HAP-1 (cell line): ENCODE measurements around the gene DSTN.

Experiments used
- DNase-seq, 2 experiments: peaks; one replicate each; pipeline ENCODE4 v3.0.0-alpha.2; 2016 to 2020; ENCODE audit warnings: low spot score in 2 of 2
- H3K27me3 ChIP-seq: fragments of 250-450 bp; sonication (Bioruptor Pico); 2 replicates; pipeline ENCODE4 v1.5.1; 2020; ENCODE audit warnings: low read depth, mild to moderate bottlenecking, moderate library complexity
- H3K36me3 ChIP-seq: fragments of 250-450 bp; sonication (Bioruptor Pico); replicated peaks from 2 replicates; pipeline ENCODE4 v1.5.1; 2020; ENCODE audit warnings: mild to moderate bottlenecking
- H3K4me1 ChIP-seq: fragments of 250-450 bp; sonication (Bioruptor Pico); 2 replicates; pipeline ENCODE4 v1.5.1; 2020; ENCODE audit warnings: mild to moderate bottlenecking
- H3K4me3 ChIP-seq: fragments of 250-450 bp; sonication (Bioruptor Pico); 2 replicates; pipeline ENCODE4 v1.5.1; 2020; ENCODE audit warnings: mild to moderate bottlenecking, moderate library complexity
- H3K9me3 ChIP-seq: fragments of 250-450 bp; sonication (Bioruptor Pico); 2 replicates; pipeline ENCODE4 v1.5.1; 2020; ENCODE audit warnings: mild to moderate bottlenecking, moderate library complexity
- in situ Hi-C: fragments of 300-500 bp; cut with MboI; formaldehyde crosslinking; loops from 3 replicates; pipeline ENCODE4 v1.14.3; 2020; ENCODE audit warnings: low sequenced_read_pairs, inconsistent platforms, mixed read lengths

Gene DSTN

DNA sequence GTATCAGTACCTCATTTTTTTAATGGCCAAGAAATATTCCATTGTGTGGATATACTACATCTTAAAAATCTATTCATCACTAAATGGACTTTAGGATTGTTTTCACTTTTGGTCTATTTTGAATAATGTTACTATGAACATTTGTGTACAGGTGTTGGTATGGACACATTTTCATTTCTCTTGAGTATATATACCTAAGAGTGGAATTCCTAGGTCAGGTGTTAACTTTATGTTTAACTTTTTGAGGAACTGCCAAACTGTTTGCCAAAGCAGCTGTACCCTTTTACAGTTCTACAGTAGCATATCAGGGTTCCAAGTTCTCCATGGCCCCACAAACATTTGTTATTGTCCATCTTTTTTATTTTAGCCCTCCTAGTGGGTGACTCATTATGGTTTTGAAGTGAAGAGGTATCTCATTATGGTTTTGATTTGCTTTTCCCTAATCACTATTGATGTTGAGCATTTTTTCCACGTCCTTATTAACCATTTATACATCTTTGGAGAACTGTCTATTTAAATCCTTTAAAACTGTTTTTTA lies 28.2 kb downstream of the DSTN start:
- DNase-seq: no peak
- H3K4me1 ChIP-seq: peaks cover 22% of the 10 kb centered on the region
- H3K36me3 ChIP-seq: no peaks in the 10 kb centered on the region
- H3K9me3 ChIP-seq: no peaks in the 10 kb centered on the region
- H3K4me3 ChIP-seq: no peak overlapping the region
- in situ Hi-C loops: no loop called here
- no peaks in the 10 kb centered on the region for H3K27me3 ChIP-seq

GRCh38 chr20:17601957-17602356 lies 32.1 kb downstream of the DSTN start:
- Histone ChIP-seq H3K27me3 (no peaks in the 10 kb centered on the region), H3K9me3 (no peaks in the 10 kb centered on the region), H3K36me3 (peaks cover 3% of the 10 kb centered on the region; the same call in 1 of the 2 replicates), H3K4me1 (peaks cover 22% of the 10 kb centered on the region), H3K4me3 (no peak overlapping the region)
- DNase-seq: peak; percentile 74 to 86
- in situ Hi-C loops: no loop called here

DNA sequence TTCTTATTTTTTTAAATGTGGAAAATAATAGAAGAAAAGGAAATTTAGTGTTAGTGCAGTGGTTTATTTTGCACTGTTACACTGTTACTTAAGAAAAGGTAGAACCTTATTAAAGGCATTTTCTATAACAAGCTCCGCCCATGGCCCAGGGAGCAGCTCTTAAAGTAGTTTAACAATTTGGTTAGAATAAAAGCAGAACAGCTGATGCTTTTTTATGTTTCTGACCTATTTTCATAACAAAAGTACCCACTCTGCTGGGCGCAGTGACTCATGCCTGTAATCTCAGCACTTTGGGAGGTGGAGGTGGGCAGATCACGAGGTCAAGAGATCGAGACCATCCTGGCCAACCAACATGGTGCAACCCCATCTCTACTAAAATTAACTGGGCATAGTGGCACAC lies 32.6 kb downstream of the DSTN start:
- in situ Hi-C loops: no loop called here
- H3K4me3 ChIP-seq: no peak overlapping the region

GRCh38 chr20:17605131-17605660 lies 35.3 kb downstream of the DSTN start:
- Histone ChIP-seq H3K27me3 (no peaks in the 10 kb centered on the region), H3K9me3 (no peaks in the 10 kb centered on the region), H3K4me1 (peaks cover 22% of the 10 kb centered on the region), H3K36me3 (peaks cover 7% of the 10 kb centered on the region), H3K4me3 (no peak overlapping the region)
- DNase-seq: no peak
- in situ Hi-C loops: no loop called here

More for the DNA sequence above, 32.6 kb downstream of the DSTN start:
- H3K9me3 ChIP-seq: no peaks in the 10 kb centered on the region
- no peaks in the 10 kb centered on the region for H3K27me3 ChIP-seq
- peaks cover 22% of the 10 kb centered on the region for H3K4me1 ChIP-seq
- peak; percentile 70 to 83 for DNase-seq
- peaks cover 3% of the 10 kb centered on the region; the same call in 1 of the 2 replicates for H3K36me3 ChIP-seq

- H3K36me3 ChIP-seq: peaks cover 7% of the 10 kb centered on the region
- no peaks in the 10 kb centered on the region for H3K27me3 ChIP-seq
- no peak overlapping the region for H3K4me3 ChIP-seq
- no peaks in the 10 kb centered on the region for H3K9me3 ChIP-seq
- in situ Hi-C loops: no loop called here
- no peak for DNase-seq
- peaks cover 18% of the 10 kb centered on the region for H3K4me1 ChIP-seq
Measured at GRCh38 chr20:17606001-17606400, 36.1 kb downstream of the DSTN start.

GRCh38 chr20:17608701-17609497 lies 39.0 kb downstream of the DSTN start:
- H3K4me3 ChIP-seq: no peak overlapping the region
- H3K4me1 ChIP-seq: no peaks in the 10 kb centered on the region; the same call in 1 of the 2 replicates
- peaks cover 7% of the 10 kb centered on the region for H3K36me3 ChIP-seq
- no peaks in the 10 kb centered on the region for H3K9me3 ChIP-seq
- no peak for DNase-seq
- no peaks in the 10 kb centered on the region for H3K27me3 ChIP-seq
- in situ Hi-C loops: no loop called here

DNA sequence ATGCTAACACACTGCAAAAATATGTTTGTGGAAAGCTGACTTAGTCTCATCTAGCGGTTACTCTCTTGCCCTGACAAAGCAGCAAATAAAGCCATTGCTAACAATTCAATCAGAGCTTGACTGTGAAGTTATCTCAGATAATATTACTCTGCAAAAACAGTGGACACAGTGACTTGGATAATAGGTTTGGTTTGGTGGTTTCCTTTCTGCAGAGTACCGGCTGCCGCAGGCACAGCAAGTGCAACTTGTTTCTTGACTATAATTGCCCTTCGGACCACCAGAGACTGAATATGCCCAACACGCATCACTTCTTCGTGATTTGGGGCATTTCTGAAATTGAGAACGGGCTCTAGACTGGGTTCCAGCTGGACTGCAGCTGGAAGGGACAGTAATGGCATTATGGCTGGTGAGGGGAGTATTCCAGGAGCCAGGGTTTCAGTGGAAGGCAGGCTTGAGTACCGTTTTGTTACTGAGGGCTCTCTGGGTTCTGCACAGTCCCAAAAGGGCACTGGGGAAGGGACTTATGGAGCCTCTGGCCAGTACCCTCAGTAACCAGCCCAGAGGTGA lies 40.0 kb downstream of the DSTN start:
- H3K4me1 ChIP-seq: no peaks in the 10 kb centered on the region; the same call in 1 of the 2 replicates
- no peaks in the 10 kb centered on the region for H3K27me3 ChIP-seq
- no peak for DNase-seq
- H3K9me3 ChIP-seq: no peaks in the 10 kb centered on the region
- in situ Hi-C loops: loop anchor here (5.0 kb wide), 1 partner anchor 68 kb away; no protein-coding TSS in a partner anchor
- H3K36me3 ChIP-seq: peaks cover 10% of the 10 kb centered on the region
- no peak overlapping the region for H3K4me3 ChIP-seq

DNA sequence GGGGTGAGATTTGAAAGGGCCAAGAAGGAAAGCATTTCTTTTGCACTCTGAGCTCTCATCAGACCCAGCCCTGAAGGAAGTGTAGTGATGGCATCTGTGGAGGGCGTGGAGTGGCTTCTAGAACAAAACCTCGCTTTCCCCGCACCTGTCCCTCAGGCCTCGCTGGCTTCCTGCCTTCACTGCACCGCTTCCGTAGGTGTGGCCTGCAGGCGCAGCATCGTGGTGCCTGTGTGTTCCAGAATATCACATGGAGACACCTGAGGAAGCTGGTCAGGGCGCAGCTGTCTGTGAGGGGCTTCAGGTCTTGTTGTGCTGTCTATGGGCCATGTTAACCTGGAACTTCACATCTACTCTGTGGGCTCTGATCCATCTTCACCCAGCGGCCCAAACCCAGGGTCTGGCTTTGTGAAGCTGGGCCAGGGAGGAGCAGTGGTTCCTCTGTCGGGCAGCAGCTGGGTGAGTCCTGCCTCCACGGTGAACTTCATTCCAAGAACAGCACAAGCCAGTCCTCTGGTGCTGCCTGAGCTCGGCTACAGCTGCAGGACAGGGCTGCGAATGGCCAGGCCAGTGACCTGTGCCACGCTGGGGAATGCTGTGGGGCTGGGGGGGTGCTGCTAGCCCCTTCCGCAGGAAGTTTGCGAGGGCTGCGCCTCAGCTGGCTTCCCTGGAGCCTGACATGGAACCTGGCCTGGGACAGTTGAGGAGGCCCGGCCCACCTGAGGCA lies 40.9 kb downstream of the DSTN start:
- no peaks in the 10 kb centered on the region; the same call in 1 of the 2 replicates for H3K4me1 ChIP-seq
- in situ Hi-C loops: loop anchor here (5.0 kb wide), 1 partner anchor 68 kb away; no protein-coding TSS in a partner anchor

GRCh38 chr20:17611290-17611539 lies 41.3 kb downstream of the DSTN start:
- in situ Hi-C loops: loop anchor here (5.0 kb wide), 1 partner anchor 69 kb away; no protein-coding TSS in a partner anchor
- DNase-seq: no peak
- Histone ChIP-seq H3K27me3 (no peaks in the 10 kb centered on the region), H3K4me1 (no peaks in the 10 kb centered on the region; the same call in 1 of the 2 replicates), H3K36me3 (peaks cover 17% of the 10 kb centered on the region), H3K4me3 (no peak overlapping the region), H3K9me3 (no peaks in the 10 kb centered on the region)

More for the DNA sequence above, 40.9 kb downstream of the DSTN start:
- no peak for DNase-seq
- Histone ChIP-seq H3K9me3 (no peaks in the 10 kb centered on the region), H3K36me3 (peaks cover 15% of the 10 kb centered on the region), H3K27me3 (no peaks in the 10 kb centered on the region), H3K4me3 (no peak overlapping the region)

GRCh38 chr20:17611540-17612286 lies 41.8 kb downstream of the DSTN start:
- H3K27me3 ChIP-seq: no peaks in the 10 kb centered on the region
- no peak overlapping the region for H3K4me3 ChIP-seq
- H3K4me1 ChIP-seq: no peaks in the 10 kb centered on the region; the same call in 1 of the 2 replicates
- in situ Hi-C loops: loop anchor here (5.0 kb wide), 1 partner anchor 69 kb away; no protein-coding TSS in a partner anchor
- DNase-seq: peak in 1 of 2 experiments; percentile 52
- no peaks in the 10 kb centered on the region for H3K9me3 ChIP-seq
- H3K36me3 ChIP-seq: peaks cover 22% of the 10 kb centered on the region

DNA sequence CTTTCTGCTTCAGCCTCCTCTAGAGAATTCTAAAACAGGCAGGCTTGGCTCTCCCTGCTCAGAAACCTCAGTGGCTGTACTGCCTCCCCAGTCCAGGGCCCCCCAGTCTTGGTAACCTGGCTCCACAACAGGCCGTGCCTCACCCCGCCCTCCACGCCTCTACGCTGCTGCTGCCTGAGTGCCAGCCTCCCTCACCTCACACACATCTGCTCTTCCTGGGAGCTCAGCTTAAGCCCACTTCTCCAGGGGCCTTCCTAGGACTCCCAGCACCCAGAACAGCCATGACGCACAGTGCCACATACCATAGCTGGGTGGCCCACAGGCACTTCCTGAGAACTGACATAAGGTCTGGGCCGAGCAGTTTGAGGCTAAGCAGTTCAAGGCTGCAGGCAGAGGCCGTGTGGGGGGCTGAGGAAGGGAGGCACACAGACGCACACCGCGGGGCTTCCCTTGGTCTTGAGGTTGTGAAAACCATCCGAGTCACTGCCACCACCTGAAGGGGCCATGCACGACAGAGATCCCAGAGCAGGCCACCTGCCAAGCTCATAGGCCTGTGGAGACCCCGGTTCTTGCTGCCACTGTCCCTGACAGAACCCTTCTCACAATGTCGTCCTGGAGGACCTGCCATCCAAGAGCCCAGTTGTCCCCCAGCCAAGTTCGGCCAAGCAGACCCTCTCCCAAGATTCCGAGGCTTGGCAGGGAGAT lies 42.6 kb downstream of the DSTN start:
- Histone ChIP-seq H3K4me1 (no peaks in the 10 kb centered on the region; the same call in 1 of the 2 replicates), H3K27me3 (no peaks in the 10 kb centered on the region), H3K9me3 (no peaks in the 10 kb centered on the region), H3K36me3 (peaks cover 29% of the 10 kb centered on the region), H3K4me3 (no peak overlapping the region)
- DNase-seq: no peak
- in situ Hi-C loops: loop anchor here (5.0 kb wide), 1 partner anchor 70 kb away; no protein-coding TSS in a partner anchor

GRCh38 chr20:17612992-17613327 lies 43.1 kb downstream of the DSTN start:
- in situ Hi-C loops: loop anchor here (5.0 kb wide), 1 partner anchor 71 kb away; no protein-coding TSS in a partner anchor

More at GRCh38 chr20:17612992-17613327, 43.1 kb downstream of the DSTN start:
- H3K36me3 ChIP-seq: peaks cover 33% of the 10 kb centered on the region
- DNase-seq: no peak
- no peaks in the 10 kb centered on the region for H3K9me3 ChIP-seq
- no peak overlapping the region for H3K4me3 ChIP-seq
- no peaks in the 10 kb centered on the region for H3K27me3 ChIP-seq
- H3K4me1 ChIP-seq: no peaks in the 10 kb centered on the region
